ENCODE measurements around the gene PTPN12. TPM values are rescaled to one million over a fixed set of nuclear protein-coding genes. Genes with fewer than 3 reads are reported as not detected.

PTPN12 gene
- total and polyA plus RNA-seq, 4 donors, result 75.9 to 338 (median 85.8) TPM

- WGBS, 2 donors, result 73 to 82% methylated on average over 4 of the region's 4 CpGs
These were observed 107.7 kb downstream of the PTPN12 start for GRCh38 chr7:77644774-77645173.

GRCh38 chr7:77648742-77649338, 111.7 kb downstream of the PTPN12 start:
- Histone ChIP-seq H3K4me1 (ENCODE audit: control insufficient read depth in 5 of 5, insufficient read depth in 5 of 5, low read length in 5 of 5) (peaks cover 0 to 8% (median 2%) of the 10 kb centered on the region in 5 donors), H3K27me3 (ENCODE audit: control insufficient read depth in 3 of 3, insufficient read depth in 3 of 3, low read length in 2 of 3) (no peaks in the 10 kb centered on the region), H3K4me3 (no peak overlapping the region), H3K36me3 (ENCODE audit: control insufficient read depth in 4 of 4, insufficient read depth in 4 of 4, low read length in 4 of 4) (peaks cover 9 to 18% (median 12%) of the 10 kb centered on the region in 4 donors), H3K9ac (ENCODE audit: insufficient read depth in 1 of 2, low read length in 2 of 2) (no peak overlapping the region), H3K27ac (ENCODE audit: low read depth in 1 of 2, low read length in 1 of 2) (no peak overlapping the region), H3K9me3 (ENCODE audit: control insufficient read depth in 4 of 4, insufficient read depth in 3 of 4, low read length in 3 of 4) (no peaks in the 10 kb centered on the region)
- 95 to 96% methylated on average over 6 of the region's 6 CpGs for WGBS, 2 donors
- no peak for ATAC-seq (ENCODE audit: insufficient read depth, low FRiP score)
- no peak for DNase-seq
- TF ChIP-seq CTCF (IDR thresholded peaks at IDR 0.05; ENCODE audit: control extremely low read depth, extremely low read depth), result no peak

More at GRCh38 chr7:77644774-77645173, 107.7 kb downstream of the PTPN12 start:
- TF ChIP-seq CTCF (IDR thresholded peaks at IDR 0.05; ENCODE audit: control extremely low read depth, extremely low read depth), result no peak
- peaks cover 0 to 4% (median under 1%) of the 10 kb centered on the region in 5 donors for H3K4me1 ChIP-seq (ENCODE audit: control insufficient read depth in 5 of 5, insufficient read depth in 5 of 5, low read length in 5 of 5)
- H3K27me3 ChIP-seq (ENCODE audit: control insufficient read depth in 3 of 3, insufficient read depth in 3 of 3, low read length in 2 of 3), result no peaks in the 10 kb centered on the region
- H3K4me3 ChIP-seq, result no peak overlapping the region
- ATAC-seq (ENCODE audit: insufficient read depth, low FRiP score) (no peak), DNase-seq (no peak)
- H3K27ac ChIP-seq (ENCODE audit: low read depth in 1 of 2, low read length in 1 of 2), result no peak overlapping the region
- H3K9ac ChIP-seq (ENCODE audit: insufficient read depth in 1 of 2, low read length in 2 of 2), result no peak overlapping the region
- H3K9me3 ChIP-seq (ENCODE audit: control insufficient read depth in 4 of 4, insufficient read depth in 3 of 4, low read length in 3 of 4), result no peaks in the 10 kb centered on the region
- H3K36me3 ChIP-seq (ENCODE audit: control insufficient read depth in 4 of 4, insufficient read depth in 4 of 4, low read length in 4 of 4), result peaks cover 13 to 23% (median 17%) of the 10 kb centered on the region in 4 donors

- Histone ChIP-seq H3K36me3 (ENCODE audit: control insufficient read depth in 4 of 4, insufficient read depth in 4 of 4, low read length in 4 of 4) (peaks cover 2 to 17% (median 10%) of the 10 kb centered on the region in 4 donors), H3K9me3 (ENCODE audit: control insufficient read depth in 4 of 4, insufficient read depth in 3 of 4, low read length in 3 of 4) (no peaks in the 10 kb centered on the region), H3K9ac (ENCODE audit: insufficient read depth in 1 of 2, low read length in 2 of 2) (no peak overlapping the region), H3K4me1 (ENCODE audit: control insufficient read depth in 5 of 5, insufficient read depth in 5 of 5, low read length in 5 of 5) (peaks cover 0 to 8% (median 2%) of the 10 kb centered on the region in 5 donors), H3K27ac (ENCODE audit: low read depth in 1 of 2, low read length in 1 of 2) (no peak overlapping the region), H3K27me3 (ENCODE audit: control insufficient read depth in 3 of 3, insufficient read depth in 3 of 3, low read length in 2 of 3) (no peaks in the 10 kb centered on the region), H3K4me3 (no peak overlapping the region)
- no peak for TF ChIP-seq CTCF (IDR thresholded peaks at IDR 0.05; ENCODE audit: control extremely low read depth, extremely low read depth)
- DNase-seq, result peak in 2 of 3 donors; percentile 54 to 58
- WGBS, 2 donors, result 57 to 85% methylated on average over 4 of the region's 4 CpGs
- no peak for ATAC-seq (ENCODE audit: insufficient read depth, low FRiP score)
These were observed 112.7 kb downstream of the PTPN12 start for GRCh38 chr7:77649716-77650349.
